ENCODE measurements around the gene VPS11.
"Not testable (repeated sequence)": the region's sequence is repeated elsewhere in the genome, so short reads cannot be mapped to it uniquely, and the experiment has no call there.

VPS11 gene

DNA sequence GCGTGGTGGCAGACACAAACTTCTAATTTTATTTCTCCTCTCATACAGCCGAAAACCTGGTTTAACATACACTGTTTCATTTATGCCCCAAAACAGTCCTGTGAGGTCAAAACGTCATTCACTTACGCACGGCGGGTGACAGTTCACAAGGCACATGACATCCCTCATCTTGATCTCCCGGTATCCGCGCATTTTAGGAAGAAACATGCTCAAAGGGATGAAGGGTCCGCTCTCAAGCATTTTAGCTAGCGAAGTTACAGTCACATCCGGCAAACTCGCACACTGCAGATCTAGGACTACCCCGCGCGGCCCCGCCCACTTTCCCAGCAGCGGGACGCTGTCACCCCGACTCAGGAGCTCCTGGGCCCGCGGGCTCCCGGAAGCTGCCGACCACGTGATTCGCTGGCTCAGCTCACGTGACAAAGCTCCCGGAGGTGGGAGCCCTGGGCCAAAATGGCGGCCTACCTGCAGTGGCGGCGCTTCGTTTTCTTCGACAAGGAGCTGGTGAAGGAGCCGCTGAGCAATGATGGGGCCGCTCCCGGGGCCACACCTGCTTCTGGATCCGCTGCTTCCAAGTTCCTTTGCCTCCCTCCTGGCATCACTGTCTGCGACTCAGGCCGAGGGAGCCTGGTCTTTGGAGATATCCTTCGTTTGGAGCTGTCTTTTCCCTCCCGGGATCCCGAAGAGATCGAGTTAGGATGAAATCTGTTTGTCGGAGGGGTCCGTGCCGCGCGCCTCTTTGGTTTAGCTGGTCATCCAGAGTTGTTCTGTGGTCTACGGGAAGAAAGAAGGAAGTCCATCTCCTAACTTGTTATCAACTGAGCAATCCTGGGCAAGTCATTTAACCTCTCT lies at the start of gene VPS11:
VPS11 (plus strand) TSS at position 448 of the 852 bp plus-strand sequence; CDS start at position 454, 6 bp downstream.
- peak; percentile 93 to 96 for DNase-seq

DNA sequence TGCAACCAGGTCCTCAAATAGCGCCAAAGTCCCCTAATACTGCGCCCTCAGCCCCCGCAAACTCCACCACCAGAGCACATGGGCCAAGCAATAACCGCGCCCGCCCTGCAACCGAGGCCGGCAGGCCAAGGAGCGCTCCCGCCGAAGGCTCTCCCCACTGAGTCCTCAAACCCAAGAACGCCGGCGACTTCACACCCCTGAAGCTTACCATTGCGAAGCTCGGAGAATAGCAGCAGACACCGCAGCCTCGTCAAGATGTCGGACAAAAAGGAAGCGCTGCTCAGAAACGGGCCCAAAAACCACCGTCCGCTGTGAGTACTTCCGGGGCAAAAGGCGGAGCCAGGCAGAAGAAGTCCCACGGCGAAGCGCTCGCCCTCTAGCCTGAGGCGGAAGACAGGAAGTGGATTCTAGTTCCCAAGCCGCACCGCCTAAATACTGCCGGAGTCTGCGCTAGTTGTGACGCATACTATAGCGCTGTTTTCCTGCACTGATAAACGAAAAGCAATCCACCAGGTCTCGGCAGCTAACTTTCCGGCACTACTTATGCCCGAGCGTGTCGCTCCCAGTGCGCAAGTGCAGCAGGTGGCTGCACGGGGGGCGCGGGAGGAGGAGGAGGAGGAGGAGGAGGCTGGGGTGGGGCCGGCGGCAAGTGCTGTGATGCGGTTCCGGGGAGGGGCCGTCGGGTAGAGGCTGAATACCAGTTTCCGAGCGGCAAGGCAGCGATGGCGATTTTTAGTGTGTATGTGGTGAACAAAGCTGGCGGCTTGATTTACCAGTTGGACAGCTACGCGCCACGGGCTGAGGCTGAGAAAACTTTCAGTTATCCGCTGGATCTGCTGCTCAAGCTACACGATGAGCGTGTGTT lies 49.3 kb upstream of the VPS11 start, which contains the start of the genes RPS25 and TRAPPC4:
RPS25 (minus strand) TSS at position 270 of the 865 bp plus-strand sequence; CDS start at position 211, 59 bp downstream.
TRAPPC4 (plus strand) TSS at position 693 of the 865 bp plus-strand sequence; CDS start at position 723, 30 bp downstream.
- peak; percentile 95 to 96 for DNase-seq

DNA sequence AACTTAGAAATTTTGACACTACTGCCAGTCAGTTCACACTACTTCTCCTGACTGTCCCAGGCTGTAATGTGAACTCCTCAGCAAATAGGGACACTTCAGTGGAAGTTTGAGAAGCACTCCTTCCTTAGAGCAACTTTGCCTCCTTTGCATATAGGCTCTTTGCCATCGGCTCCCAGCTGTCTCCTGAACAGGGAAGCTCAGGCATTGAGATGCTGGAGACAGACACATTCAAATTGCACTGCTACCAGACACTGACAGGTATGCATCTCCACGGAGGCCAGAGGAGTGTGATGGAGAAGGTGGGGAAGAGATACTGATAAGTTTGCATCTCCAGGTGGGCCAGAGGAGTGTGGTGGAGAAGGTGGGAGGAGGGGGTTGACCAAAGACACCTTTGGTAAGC lies 47.6 kb upstream of the VPS11 start:
- no peak for DNase-seq

DNA sequence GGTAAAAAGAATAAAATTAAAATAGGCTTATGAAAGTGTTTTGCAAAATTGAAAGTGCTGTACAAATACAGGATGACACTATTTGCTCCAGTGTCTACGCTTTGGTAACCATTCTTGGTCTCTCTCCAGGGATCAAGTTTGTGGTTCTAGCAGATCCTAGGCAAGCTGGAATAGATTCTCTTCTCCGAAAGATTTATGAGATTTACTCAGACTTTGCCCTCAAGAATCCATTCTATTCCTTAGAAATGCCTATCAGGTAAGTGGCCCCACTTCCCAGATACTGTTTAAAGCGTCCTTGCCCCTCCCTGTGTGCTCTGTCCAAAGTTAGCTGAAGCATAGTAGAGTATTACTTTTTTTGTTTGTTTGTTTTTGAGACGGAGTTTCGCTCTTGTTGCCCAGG lies 46.0 kb upstream of the VPS11 start:
- DNase-seq = no peak

DNA sequence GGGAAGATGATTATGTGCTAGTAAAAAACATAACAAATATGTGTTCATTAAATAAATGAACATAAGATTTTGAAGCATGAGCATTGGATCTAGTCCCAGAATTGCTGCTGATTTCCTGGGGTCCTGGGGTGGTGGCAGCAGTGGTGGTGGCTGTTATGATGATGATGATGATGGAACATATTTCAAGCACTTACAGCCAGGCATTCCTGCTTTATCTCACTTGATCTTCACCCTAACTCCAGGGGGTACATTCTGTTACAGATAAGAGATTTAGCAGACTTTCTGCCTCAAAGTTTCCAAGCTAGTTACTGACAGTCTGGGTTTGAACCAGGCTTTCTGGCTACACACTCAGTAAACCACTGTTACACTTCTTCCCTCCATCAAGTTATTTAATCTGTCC lies 43.9 kb upstream of the VPS11 start:
- no peak for DNase-seq

DNA sequence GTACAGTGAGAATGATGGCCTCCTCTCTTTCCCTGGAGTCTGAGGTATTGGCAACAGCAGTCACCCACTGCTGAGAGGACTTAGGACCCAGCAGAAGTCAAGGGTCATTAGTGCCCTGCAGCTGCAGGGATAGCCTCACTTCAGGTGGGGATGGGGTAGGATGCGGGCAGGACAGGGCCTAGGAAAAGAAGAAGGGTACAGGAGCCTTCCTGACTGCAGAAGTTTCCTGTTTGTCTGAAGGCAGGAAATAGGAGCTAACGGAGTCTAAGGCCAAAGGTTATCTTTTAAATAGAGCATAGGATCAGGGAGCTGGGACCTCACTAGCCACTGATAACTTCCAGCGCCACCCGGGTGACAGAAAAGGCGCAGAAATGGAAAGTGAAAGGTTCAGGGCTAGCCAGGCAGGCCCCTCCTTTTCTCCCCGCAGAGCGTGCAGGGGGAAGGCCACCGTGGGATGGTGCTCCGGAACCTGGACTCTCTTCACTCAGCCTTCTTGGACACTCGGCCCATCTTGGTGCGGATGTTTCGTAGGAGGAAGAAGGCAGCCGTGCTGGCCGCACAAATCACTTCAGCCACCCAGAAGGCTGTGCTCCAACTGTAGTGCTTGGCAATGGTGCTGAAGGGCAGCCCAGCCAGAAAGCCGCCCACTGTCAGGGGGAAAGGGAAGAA lies 43.1 kb upstream of the VPS11 start:
- no peak for DNase-seq

DNA sequence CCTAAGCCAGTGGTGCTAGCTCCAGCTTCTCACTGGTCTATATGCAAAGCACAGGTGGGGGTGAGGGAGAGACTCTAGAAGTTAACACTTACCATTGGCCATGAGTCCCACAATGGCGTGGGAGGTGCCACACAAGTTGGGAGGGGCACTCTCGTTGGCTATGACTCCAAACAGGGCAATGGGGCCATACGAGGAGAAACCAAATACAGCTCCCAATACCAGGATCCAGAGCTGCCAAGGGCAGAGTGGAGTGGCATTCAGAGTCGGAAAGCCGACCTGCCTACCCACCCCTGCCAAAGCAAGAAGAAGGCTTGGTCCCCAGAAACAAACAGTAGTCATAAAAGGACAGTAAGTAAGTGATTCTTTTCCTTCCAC lies 42.5 kb upstream of the VPS11 start:
- DNase-seq = no peak

DNA sequence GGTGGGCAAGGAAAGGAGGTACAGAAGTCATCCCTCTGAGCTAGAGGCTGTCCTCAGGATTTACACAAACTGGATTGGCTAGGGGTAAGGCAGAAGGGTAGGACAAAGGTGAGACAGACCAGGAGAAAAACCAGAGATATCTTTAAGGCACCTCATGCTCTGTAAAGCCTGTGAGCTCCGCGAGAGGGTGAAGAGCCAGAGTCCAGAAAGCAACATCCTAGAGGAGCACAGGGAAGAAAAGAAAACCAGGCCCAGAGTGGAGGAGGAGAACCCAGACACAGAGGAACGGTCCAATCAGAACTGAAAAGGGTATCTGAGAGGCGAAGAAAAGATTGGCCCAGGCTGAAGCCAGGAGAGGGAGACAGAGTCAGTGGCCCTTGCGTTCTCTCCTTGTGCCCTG lies 42.1 kb upstream of the VPS11 start:
- no peak for DNase-seq

DNA sequence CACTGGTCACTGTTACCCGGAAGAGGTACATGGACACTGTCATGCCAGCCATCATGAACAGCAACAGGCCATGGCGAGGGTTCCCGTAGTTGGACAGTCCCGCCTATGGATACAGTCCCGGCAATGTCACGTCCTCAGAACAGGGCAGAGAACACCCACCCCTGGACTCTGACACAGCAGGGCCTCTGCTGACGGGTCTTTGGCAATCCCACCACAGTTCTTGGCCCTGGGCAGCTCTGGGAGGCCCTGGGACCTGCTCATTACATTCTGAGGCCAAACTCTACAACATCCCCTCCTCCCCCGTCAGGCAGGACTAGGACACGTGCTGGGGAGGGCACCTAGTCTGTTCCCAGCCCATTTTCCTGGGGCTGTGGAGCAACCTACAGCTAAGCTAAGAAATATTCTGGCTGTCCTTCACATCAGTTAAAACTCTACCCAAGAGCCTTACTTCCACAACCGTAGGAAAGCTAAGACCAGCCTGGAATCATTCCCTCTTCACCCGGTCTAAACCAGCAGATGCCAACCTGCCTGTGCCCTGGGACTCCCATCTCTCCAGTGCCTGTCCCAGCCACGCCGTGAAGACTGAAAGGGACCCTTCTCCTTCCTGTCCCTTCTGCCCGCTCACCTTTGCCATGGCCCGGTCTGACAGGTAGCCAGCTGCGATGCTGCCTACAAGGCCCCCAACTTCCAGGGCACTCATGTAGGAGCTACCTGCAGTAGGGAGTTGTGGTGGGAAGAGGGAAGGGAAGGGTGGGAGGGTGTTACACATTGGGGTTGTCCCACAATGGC lies 41.4 kb upstream of the VPS11 start:
- DNase-seq = no peak

DNA sequence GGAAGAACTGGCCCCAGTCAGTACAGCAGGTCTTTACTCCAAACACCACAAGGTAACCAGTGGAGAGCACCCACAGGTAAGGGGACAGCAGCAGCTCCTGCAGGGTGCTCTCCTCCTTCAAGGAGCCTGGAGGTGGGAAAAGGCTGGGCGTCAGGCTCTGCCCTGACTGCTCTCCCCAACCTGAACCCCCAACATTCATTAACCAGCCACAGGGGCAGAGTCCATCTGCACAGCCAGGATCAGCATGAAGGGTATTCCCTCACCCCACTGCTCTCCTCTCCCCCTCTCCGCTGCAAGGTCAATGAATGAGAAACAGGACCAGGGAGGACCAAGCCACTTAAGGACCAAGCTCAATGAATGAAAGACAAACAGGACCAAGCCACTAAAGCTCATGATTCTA lies 40.6 kb upstream of the VPS11 start:
- DNase-seq = no peak

DNA sequence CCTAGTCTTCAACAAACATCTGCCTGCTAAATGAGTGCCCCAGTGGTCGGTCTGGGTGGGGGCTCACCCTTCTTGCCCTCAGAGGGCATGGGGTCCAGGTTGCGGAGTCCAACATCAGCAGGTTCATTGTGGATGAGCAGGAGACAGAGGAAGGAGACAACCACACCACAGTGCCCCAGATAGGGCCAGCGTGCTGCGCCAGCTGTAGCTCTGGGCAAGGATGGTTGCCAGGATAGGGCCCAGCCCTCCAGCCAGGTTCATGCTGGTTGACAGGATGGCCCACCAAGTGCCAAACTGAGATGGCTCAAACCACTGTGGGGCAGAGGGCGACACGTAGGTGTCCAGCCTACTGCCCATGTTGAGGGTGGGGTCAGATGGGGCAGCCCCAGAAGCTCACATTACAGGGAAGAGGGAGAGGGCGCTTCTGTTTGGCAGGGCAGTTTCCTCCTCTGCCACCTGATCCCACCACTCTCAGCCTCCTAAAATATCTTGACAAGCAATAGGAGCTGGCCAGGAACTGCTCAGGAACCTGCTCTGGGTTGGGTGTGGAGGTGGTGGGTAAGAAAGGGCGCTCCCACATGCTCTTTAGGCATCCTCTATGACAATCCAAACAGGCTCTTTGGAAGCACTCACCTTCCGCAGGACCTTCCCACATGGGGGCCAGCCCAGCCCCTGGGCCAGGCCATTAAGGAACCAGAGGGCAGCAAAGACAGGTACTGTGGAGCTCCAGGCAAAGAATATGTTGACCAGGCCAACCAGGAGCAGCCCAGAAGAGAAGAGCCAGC lies 39.9 kb upstream of the VPS11 start:
- no peak for DNase-seq

DNA sequence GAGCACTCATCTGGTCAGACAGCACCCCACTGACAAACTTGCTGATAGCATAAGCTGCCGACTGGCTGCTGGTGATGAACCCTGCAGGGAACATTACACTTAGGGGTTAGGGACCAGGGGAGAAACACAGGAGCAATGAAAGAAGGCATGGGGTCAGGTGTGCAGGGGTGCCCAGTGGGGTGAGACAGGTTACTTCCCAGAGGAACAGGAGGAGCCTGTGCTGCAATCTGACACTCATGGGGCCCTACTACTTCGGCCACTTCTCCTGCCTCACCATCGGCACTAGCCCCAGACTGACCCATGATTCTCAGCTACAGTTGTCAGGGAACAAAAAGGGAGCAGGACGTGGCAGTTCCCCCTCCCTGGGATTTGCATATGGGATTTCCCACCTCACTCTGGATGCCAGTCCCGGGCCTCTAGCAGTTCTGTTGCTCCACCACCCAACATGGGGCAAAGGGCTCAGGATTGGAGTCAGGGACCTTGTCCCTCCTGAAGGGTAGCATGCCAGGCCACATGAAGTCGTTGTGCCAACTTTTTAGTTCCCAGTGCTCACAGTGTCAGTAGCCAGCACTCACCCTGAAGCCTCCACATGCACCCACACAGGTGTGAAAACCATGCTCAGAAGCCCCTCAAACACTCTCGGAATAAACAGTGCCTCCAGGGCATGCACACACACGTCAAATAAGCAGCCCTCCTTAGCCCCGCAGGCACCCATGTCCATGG lies 39.1 kb upstream of the VPS11 start:
- DNase-seq = no peak

DNA sequence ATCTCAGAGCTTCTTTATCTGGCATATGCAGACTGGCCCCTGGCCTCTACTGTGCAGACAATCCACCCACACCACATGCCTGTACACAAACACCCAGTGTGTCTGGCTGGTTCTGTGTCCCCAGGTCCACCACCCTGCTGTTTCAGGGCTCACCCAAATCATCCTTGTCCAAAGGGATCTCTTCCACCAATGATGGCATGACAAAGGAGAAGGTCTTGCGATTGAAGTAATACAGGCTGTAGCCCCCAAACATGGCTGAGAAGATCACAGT lies 38.6 kb upstream of the VPS11 start:
- DNase-seq = no peak

DNA sequence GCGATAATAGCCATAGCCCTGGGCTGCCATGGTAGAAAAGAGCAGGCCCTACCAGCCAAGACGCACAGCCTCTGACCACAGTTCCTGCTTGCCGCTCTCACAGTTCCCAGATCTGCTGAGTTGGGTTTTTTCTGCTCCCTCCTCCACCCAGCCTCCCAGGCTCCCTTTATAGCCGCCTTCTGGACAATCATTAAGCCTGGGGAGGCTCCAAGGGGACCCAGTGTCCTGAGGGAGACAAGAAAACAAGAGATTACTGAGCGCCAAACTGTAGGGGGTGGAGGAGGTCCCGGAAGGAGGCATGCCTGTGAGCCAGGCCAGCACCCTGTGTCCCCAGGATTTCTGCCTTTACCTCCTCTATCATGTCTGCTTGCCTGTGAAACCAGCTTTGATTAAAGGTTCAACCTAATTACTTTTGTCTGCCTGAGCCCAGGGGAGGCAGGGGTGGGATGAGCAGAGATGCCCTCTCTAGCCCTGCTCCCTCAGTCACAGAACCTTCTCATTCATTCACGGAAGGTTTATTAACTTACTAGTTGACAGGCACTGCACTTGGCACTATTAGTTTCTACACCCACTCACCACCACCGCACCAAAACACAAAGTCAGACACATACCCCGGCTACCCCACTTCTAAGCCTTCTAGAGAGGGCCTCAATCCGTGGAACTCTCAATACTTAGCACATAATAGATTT lies 38.1 kb upstream of the VPS11 start:
- DNase-seq = no peak

DNA sequence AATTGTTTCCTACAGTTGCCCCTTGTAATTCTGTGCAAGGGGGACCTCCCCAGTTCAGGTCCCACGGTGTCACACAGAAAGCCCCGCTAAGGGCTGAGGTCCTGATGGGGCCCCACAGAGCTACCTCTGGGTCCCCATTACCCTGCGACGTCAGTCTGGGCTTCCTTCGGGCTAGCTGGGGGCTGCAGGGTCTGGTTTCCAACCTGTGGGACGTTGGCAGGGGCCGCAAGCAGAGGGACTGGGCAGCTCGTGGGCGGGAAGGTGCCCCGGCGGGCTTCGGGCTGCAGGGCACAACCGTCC lies 37.6 kb upstream of the VPS11 start:
- no peak for DNase-seq

DNA sequence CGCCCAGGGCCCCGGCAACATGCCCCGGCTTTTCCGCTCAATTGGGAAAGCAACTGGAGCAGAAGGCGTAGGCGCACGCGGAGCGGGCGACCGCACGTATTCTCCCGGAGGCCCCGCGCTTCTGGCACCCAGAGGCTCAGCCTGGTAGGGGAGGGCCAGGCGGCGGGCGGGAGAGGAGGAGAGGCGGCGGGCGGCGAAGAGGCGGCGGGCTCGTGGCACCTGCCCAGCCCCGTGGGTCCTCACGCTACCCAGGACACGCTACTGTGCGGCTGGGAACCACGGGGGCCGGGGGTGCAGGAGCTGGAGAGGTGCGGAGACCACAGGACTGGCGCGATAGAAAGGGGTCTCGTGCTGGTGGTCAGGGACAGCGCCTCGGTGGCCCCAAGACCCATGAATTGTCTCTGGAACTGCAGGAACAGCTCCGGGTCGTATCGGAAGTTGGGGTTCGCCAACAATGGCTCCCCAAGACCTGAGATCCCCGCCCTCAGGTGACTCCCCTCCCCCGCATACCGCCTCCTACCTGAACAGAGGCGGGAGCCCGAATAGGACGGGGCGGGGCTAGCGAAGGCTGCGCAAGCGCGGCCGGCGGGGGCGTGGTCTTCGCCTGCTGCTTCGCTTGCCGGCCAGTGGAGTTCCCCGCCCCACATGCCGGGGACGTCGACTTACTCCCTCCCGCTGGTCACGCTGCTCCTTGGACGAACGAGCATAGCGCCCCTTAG lies 37.1 kb upstream of the VPS11 start, which contains the start of gene SLC37A4:
SLC37A4 (minus strand) TSS at position 549 of the 719 bp plus-strand sequence.
- DNase-seq = peak; percentile 92 to 99

DNA sequence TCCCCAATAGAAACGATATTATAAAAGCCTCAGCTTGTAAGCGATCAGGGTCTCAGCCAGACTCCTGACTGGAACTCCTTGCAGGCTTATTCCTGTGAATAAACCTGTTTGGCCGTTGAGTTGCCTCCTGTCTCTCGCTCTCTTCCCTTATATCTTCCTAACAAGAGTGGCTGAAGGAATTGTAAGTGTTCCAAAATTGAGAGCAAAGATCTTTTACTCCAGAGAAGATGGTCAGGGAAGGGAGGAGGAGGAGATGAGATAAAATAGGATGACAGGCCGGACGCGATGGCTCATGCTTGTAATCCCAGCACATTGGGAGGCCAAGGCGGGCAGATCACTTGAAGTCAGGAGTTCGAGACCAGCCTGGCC lies 35.7 kb upstream of the VPS11 start:
- DNase-seq = no peak

DNA sequence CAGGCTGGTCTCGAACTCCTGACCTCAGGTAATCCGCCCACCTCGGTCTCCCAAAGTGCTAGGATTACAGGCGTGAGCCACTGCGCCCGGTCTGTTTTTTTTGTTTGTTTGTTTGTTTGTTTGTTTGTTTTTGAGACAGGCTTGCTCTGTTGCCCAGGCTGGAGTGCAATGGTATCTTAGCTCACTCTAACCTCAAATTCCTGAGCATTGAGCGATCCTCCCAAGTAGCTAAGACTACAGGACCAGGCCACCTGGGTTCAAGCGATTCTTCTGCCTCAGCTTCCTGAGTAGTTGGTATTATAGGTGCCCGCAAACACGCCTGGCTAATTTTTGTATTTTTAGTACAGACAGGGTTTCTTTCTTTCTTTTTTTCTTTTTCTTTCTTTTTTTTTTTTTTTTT lies 34.2 kb upstream of the VPS11 start:
- DNase-seq = not testable (repeated sequence)

DNA sequence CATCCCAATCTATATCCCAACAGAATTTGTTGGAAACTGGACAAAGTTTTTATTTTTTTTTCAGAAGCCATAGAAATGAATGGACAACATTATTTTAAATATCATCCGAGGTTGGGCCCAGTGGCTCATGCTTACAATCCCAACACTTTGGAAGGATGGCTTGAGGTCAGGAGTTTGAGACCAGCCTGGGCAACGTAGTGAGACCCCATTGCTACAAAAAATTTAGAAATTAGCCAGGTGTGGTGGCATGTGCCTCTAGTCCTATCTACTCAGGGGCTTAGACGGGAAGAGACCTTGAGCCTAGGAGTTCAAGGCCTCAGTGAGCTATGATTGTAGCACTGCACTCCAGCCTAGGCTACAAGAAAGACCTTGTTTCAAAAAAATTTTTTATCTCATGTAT lies 32.8 kb upstream of the VPS11 start:
- no peak for DNase-seq

DNA sequence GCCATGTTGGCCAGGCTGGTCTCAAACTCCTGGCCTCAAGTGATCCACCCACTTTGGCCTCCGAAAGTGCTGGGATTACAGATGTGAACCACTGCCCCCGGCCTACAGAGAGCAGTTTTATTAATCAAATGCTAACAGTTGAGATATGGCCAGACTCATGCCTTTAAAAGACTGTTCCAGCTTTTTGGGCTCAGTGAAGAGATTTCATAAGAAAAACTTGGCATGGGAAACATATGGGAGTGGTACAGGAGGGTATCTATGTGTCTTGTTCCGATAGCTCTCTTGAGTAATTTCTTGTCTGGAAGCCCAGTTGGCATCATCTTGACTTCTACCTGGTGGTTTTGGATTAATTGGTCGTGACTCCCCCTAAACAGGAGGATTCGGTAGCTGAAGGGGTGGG lies 28.7 kb upstream of the VPS11 start:
- no peak for DNase-seq
